Stomach (tissue), 4 donors: Measurements from ENCODE around the gene NAPB.

Experiments used
- CTCF ChIP-seq, 7 experiments: fragments of 450-650 bp in 4 of 7; fragments of 200-600 bp in 3 of 7; sonication (generic) in 3 of 7; IDR thresholded peaks; one replicate each; pipeline ENCODE4 v1.5.1; 2016 to 2019; ENCODE audit warnings: antibody characterized with exemption in 7 of 7, control low read depth in 2 of 7, mild to moderate bottlenecking in 1 of 7
- POLR2A ChIP-seq, 4 donors: fragments of 450-650 bp; IDR thresholded peaks; one replicate each; pipeline ENCODE4 v1.6.1; 2016; ENCODE audit warnings: antibody characterized with exemption in 4 of 4, control low read depth in 2 of 4, mild to moderate bottlenecking in 1 of 4, moderate library complexity in 1 of 4
- POLR2AphosphoS5 ChIP-seq, 3 donors: sonication (generic); formaldehyde crosslinking; IDR thresholded peaks; one replicate each; pipeline ENCODE4 v1.6.1; 2016; ENCODE audit warnings: antibody characterized with exemption in 3 of 3

GRCh38 chr20:23374441-23374840 is 46.8 kb downstream of the NAPB start:
- TF ChIP-seq CTCF (IDR thresholded peaks at IDR 0.05) (no peak), POLR2A (IDR thresholded peaks at IDR 0.05) (no peak), POLR2AphosphoS5 (IDR thresholded peaks at IDR 0.05) (no peak)
